NT2/D1 (cell line): Measurements from ENCODE around the gene CHML.

Source experiments
- SUZ12 ChIP-seq: IDR thresholded peaks from 2 replicates; pipeline ENCODE4 v1.6.1; 2011; ENCODE audit not compliant: insufficient read length, insufficient read depth; ENCODE audit errors: extremely low read depth
- YY1 ChIP-seq: IDR thresholded peaks from 2 replicates; pipeline ENCODE4 v1.6.1; 2011; ENCODE audit not compliant: insufficient read length, insufficient read depth

GRCh38 chr1:241666419-241666818, 26.2 kb upstream of the CHML start:
- no peak for TF ChIP-seq SUZ12
- TF ChIP-seq YY1: no peak
